ENCODE data around the gene LHX1.

DNA sequence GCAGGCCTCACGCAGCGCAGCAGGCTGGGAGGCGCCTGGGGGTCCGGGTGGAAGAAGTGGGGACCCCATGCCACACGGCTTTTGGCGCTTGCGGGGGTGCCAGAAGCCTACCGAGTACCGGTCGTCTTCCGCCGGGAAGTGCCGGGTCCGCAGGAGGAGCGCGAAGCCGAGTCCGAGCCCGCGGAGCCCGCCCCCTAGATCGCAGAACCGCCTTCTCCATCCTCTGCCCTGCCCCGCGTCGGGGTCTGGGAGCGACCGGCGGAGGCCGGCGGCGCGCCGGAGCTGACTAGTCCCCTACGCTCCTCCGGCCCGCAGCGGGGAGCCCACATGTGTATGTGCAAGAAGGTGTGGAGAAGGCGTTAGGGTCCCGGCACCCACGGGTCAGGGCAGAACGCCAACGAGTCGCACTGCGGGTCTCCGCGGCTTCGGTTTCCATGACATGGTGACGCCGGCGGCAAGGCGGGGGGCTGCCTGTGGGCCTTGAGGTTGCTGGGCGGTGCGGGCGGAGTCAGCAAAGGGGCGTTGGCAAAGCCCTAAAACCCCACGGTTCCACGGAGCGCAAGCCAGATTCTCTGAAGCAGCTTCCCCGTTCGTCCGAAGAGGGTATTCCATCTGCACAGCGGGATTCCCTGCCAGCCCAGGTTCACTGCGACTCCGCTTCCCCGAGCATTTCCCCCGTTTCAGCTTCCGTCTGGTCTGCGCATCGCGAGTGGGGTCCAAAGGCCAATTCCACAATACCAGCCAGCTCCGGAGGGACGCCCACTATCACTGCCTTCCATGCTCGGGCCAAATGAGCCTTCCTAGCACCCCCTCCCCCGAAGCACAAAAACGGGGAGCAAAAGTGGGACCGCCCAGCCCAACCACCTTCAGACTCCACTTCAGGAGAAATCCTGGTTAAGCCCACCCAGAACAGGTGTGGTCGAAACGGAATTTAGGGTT is 2.3 kb upstream of the LHX1 start:
- TF ChIP-seq, protein P1, sequence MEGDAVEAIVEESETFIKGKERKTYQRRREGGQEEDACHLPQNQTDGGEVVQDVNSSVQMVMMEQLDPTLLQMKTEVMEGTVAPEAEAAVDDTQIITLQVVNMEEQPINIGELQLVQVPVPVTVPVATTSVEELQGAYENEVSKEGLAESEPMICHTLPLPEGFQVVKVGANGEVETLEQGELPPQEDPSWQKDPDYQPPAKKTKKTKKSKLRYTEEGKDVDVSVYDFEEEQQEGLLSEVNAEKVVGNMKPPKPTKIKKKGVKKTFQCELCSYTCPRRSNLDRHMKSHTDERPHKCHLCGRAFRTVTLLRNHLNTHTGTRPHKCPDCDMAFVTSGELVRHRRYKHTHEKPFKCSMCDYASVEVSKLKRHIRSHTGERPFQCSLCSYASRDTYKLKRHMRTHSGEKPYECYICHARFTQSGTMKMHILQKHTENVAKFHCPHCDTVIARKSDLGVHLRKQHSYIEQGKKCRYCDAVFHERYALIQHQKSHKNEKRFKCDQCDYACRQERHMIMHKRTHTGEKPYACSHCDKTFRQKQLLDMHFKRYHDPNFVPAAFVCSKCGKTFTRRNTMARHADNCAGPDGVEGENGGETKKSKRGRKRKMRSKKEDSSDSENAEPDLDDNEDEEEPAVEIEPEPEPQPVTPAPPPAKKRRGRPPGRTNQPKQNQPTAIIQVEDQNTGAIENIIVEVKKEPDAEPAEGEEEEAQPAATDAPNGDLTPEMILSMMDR (IDR thresholded peaks at IDR 0.05), result no peak
- TF ChIP-seq POLR2A (IDR thresholded peaks at IDR 0.05), result no peak
- TF ChIP-seq POLR2AphosphoS5 (IDR thresholded peaks at IDR 0.05), result no peak
- no peak for TF ChIP-seq EP300 (IDR thresholded peaks at IDR 0.05; ENCODE audit: low read depth)
